MCF 10A (cell line): Measurements from ENCODE around the gene SLC22A12. TPM values are rescaled to one million over a fixed set of nuclear protein-coding genes. Genes with fewer than 3 reads are reported as not detected.

Experiments
- BruUV-seq: library from RNA; stranded (reverse); fragments of 400-500 nt; replicated peaks from 2 replicates; lab custom pipeline; 2021; lab: Mats Ljungman, UMichigan
- CTCF ChIA-PET: fragments of 300-600 bp; sonication (Branson Sonifier 250); formaldehyde crosslinking; extraction: SDS; loops from one replicate; lab custom pipeline; 2021; ENCODE audit warnings: antibody characterized with exemption, inconsistent platforms; lab: Yijun Ruan, JAX
- POLR2A ChIA-PET: fragments of 300-600, 350-650 bp; sonication (Branson Sonifier 250); formaldehyde crosslinking; extraction: SDS; loops from one replicate; lab custom pipeline; 2020; ENCODE audit warnings: antibody characterized with exemption, inconsistent platforms; lab: Yijun Ruan, JAX
- DNase-seq: peaks from one replicate; pipeline ENCODE4 v3.0.0-alpha.2; 2018; ENCODE audit not compliant: unreplicated experiment
- H3K27ac Mint-ChIP-seq: one replicate; pipeline ENCODE4 v1.8.0; 2022; ENCODE audit warnings: mild to moderate bottlenecking, low read depth, mixed read lengths; ENCODE audit not compliant: unreplicated experiment
- H3K27me3 Mint-ChIP-seq: one replicate; pipeline ENCODE4 v1.8.0; 2022; ENCODE audit warnings: mixed read lengths; ENCODE audit not compliant: insufficient read depth, unreplicated experiment
- H3K36me3 Mint-ChIP-seq: one replicate; pipeline ENCODE4 v1.8.0; 2022; ENCODE audit warnings: mild to moderate bottlenecking, moderate library complexity, mixed read lengths; ENCODE audit not compliant: insufficient read depth, unreplicated experiment
- H3K4me1 Mint-ChIP-seq: one replicate; pipeline ENCODE4 v1.8.0; 2022; ENCODE audit warnings: mixed read lengths; ENCODE audit not compliant: insufficient read depth, unreplicated experiment
- H3K4me3 Mint-ChIP-seq: one replicate; pipeline ENCODE4 v1.8.0; 2022; ENCODE audit warnings: mild to moderate bottlenecking, moderate library complexity, mixed read lengths; ENCODE audit not compliant: unreplicated experiment
- H3K9me3 Mint-ChIP-seq: one replicate; pipeline ENCODE4 v1.8.0; 2022; ENCODE audit warnings: mixed read lengths; ENCODE audit not compliant: unreplicated experiment
- CTCF ChIP-seq: fragments of 200-600 bp; IDR thresholded peaks from one replicate; pipeline ENCODE4 v1.8.0; 2022; ENCODE audit warnings: antibody characterized with exemption, mild to moderate bottlenecking; ENCODE audit not compliant: unreplicated experiment
- intact Hi-C: fragments of 100-400 bp; cut with micrococcal nuclease; formaldehyde crosslinking; loops from 2 replicates; pipeline ENCODE4 v1.14.1; 2022
- total RNA-seq: library from RNA; stranded (reverse); gene quantifications from 2 replicates; pipeline ENCODE4 v1.2.3, GENCODE V29; 2022

The SLC22A12 gene
- total RNA-seq, 1 experiment from 2014 or later = not detected

DNA sequence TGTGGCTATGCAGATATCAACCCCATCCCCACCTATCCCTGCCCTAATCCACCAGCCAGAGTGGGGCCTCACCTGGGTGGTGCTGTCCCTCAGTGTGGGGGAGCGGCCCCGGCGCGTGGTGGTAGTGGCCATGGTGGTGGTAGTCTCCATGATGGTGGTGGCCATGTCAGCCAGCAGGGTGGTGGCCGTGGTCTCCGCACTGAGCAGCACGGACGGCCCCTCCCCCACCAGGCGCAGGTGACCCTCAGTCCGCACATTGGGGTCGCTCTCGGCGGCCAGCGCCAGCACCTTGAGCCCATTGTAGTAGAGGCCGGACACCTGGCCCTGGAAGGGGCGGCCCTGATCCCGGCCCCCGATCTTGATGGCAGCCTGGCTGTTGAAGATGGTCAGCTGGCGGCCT is 31.7 kb downstream of the SLC22A12 start:
- Mint-ChIP-seq H3K27ac (no peak overlapping the region), H3K9me3 (no peaks in the 10 kb centered on the region), H3K4me1 (no peaks in the 10 kb centered on the region), H3K4me3 (no peak overlapping the region), H3K27me3 (no peaks in the 10 kb centered on the region), H3K36me3 (no peaks in the 10 kb centered on the region)
- no TSS peak for BruUV-seq
- POLR2A ChIA-PET = no interaction called here
- TF ChIP-seq CTCF = no peak
- intact Hi-C loops = no loop called here
- CTCF ChIA-PET = no interaction called here
- DNase-seq = no peak

GRCh38 chr11:64624883-64625481 is 34.0 kb downstream of the SLC22A12 start:
- no peaks in the 10 kb centered on the region for H3K4me1 Mint-ChIP-seq
- H3K27ac Mint-ChIP-seq = no peak overlapping the region
- DNase-seq = no peak
- no peak for TF ChIP-seq CTCF
- H3K9me3 Mint-ChIP-seq = no peaks in the 10 kb centered on the region
- intact Hi-C loops = no loop called here
- no peak overlapping the region for H3K4me3 Mint-ChIP-seq
- BruUV-seq = no TSS peak
- no peaks in the 10 kb centered on the region for H3K36me3 Mint-ChIP-seq
- peaks cover 14% of the 10 kb centered on the region for H3K27me3 Mint-ChIP-seq
- ChIA-PET POLR2A (no interaction called here), CTCF (interaction anchor here (0.6 to 0.9 kb wide), 2 partner anchors 24 to 28 kb away, joined by 4 to 5 read pairs; no protein-coding TSS in a partner anchor)

DNA sequence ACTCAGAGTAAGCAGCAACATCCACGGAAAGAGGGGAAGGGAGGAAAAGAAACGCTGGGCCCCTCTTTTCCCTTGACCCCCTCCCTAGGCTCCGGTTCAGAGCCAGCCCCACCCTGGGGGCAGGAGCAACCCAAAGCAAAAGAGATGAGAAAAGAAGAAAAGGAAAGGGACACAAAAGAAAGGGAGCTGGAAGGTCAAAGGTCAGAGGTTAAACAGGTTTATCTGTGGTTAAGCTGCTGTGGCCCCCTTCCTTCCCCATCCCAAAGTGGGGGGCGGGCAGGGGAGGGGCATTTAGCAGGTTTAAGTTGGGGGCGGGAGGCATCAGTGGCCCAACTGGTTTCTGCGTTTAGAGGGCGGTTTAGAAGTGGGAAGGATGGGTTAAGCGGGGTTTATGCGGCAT is 35.6 kb downstream of the SLC22A12 start:
- no peak for TF ChIP-seq CTCF
- Mint-ChIP-seq H3K9me3 (no peaks in the 10 kb centered on the region), H3K27me3 (peaks cover 16% of the 10 kb centered on the region), H3K27ac (no peak overlapping the region), H3K36me3 (no peaks in the 10 kb centered on the region), H3K4me1 (no peaks in the 10 kb centered on the region), H3K4me3 (no peak overlapping the region)
- BruUV-seq = no TSS peak
- intact Hi-C loops = no loop called here
- CTCF ChIA-PET = interaction anchor here (1.2 kb wide), 1 partner anchor 24 kb away, joined by 4 read pairs; no protein-coding TSS in a partner anchor
- DNase-seq = no peak
- POLR2A ChIA-PET = no interaction called here

- no TSS peak for BruUV-seq
- Mint-ChIP-seq H3K36me3 (no peaks in the 10 kb centered on the region), H3K4me1 (no peaks in the 10 kb centered on the region), H3K27me3 (peaks cover 16% of the 10 kb centered on the region), H3K4me3 (no peak overlapping the region), H3K9me3 (no peaks in the 10 kb centered on the region), H3K27ac (no peak overlapping the region)
- DNase-seq = no peak
- intact Hi-C loops = no loop called here
- CTCF ChIA-PET = interaction anchor here (0.6 to 1.2 kb wide), 3 partner anchors 23 to 1133 kb away, joined by 3 to 4 read pairs (median 3); no protein-coding TSS in a partner anchor
- no peak for TF ChIP-seq CTCF
- POLR2A ChIA-PET = interaction anchor here (0.6 kb wide), 1 partner anchor 30 kb away, joined by 3 read pairs; no protein-coding TSS in a partner anchor
Measured at GRCh38 chr11:64627371-64627770, 36.4 kb downstream of the SLC22A12 start.
